H9 (cell line): Measurements from ENCODE around the gene HSD11B1. TPM values are rescaled to one million over a fixed set of nuclear protein-coding genes. Genes with fewer than 3 reads are reported as not detected.

Source experiments
- DNase-seq: peaks from one replicate; pipeline ENCODE4 v3.0.0-alpha.2; 2017
- H2AFZ ChIP-seq: one replicate; pipeline ENCODE4 v1.6.1; 2013; ENCODE audit warnings: mild to moderate bottlenecking, low read length, control low read depth, moderate library complexity
- H2AK5ac ChIP-seq: 2 replicates; pipeline ENCODE4 v1.6.1; 2013; ENCODE audit warnings: low read length, control low read depth, mixed read lengths; ENCODE audit not compliant: insufficient read length
- H2BK120ac ChIP-seq: one replicate; pipeline ENCODE4 v1.6.1; 2013; ENCODE audit warnings: low read depth, mild to moderate bottlenecking, low read length, control low read depth, inconsistent platforms; ENCODE audit not compliant: poor library complexity, severe bottlenecking
- H2BK12ac ChIP-seq: 2 replicates; pipeline ENCODE4 v1.6.1; 2013; ENCODE audit warnings: low read length, control low read depth, mixed read lengths, low read depth; ENCODE audit not compliant: insufficient read length
- H2BK15ac ChIP-seq: 2 replicates; pipeline ENCODE4 v1.6.1; 2013; ENCODE audit warnings: low read depth, low read length, control low read depth
- H2BK20ac ChIP-seq: one replicate; pipeline ENCODE4 v1.6.1; 2013; ENCODE audit warnings: low read depth, mild to moderate bottlenecking, low read length, control low read depth, inconsistent platforms; ENCODE audit not compliant: poor library complexity, severe bottlenecking
- H2BK5ac ChIP-seq: 2 replicates; pipeline ENCODE4 v1.6.1; 2013; ENCODE audit warnings: low read length, control low read depth, mixed read lengths; ENCODE audit not compliant: insufficient read length
- H3K14ac ChIP-seq: 2 replicates; pipeline ENCODE4 v1.6.1; 2013; ENCODE audit warnings: low read length, control low read depth; ENCODE audit not compliant: insufficient read depth
- H3K18ac ChIP-seq: 2 replicates; pipeline ENCODE4 v1.6.1; 2013; ENCODE audit warnings: low read depth, mild to moderate bottlenecking, mixed read lengths, low read length, control low read depth; ENCODE audit not compliant: insufficient read length
- H3K23ac ChIP-seq: 2 replicates; pipeline ENCODE4 v1.6.1; 2013; ENCODE audit warnings: low read length, control low read depth, mixed read lengths, low read depth; ENCODE audit not compliant: insufficient read length
- H3K23me2 ChIP-seq: 2 replicates; pipeline ENCODE4 v1.6.1; 2013; ENCODE audit warnings: low read depth, mild to moderate bottlenecking, mixed read lengths, low read length, control low read depth; ENCODE audit not compliant: insufficient read length, poor library complexity, severe bottlenecking
- H3K27ac ChIP-seq: 2 replicates; pipeline ENCODE4 v1.5.1; 2013; ENCODE audit warnings: low read length, control low read depth, mixed read lengths, low read depth; ENCODE audit not compliant: insufficient read length
- H3K27me3 ChIP-seq: 2 replicates; pipeline ENCODE4 v1.6.1; 2013; ENCODE audit warnings: low read length, control low read depth, inconsistent platforms; ENCODE audit not compliant: insufficient read depth
- H3K4ac ChIP-seq: 2 replicates; pipeline ENCODE4 v1.6.1; 2013; ENCODE audit warnings: low read depth, mild to moderate bottlenecking, control low read depth, inconsistent platforms, low read length, moderate library complexity
- H3K4me1 ChIP-seq: 2 replicates; pipeline ENCODE4 v1.6.1; 2013; ENCODE audit warnings: low read length, control low read depth, inconsistent platforms; ENCODE audit not compliant: insufficient read depth
- H3K4me2 ChIP-seq: 2 replicates; pipeline ENCODE4 v1.6.1; 2013; ENCODE audit warnings: low read length, control low read depth, mixed read lengths; ENCODE audit not compliant: insufficient read length, insufficient read depth
- H3K56ac ChIP-seq: 2 replicates; pipeline ENCODE4 v1.6.1; 2013; ENCODE audit warnings: low read depth, mild to moderate bottlenecking, mixed read lengths, low read length, control low read depth; ENCODE audit not compliant: insufficient read length
- H3K79me1 ChIP-seq: 2 replicates; pipeline ENCODE4 v1.6.1; 2013; ENCODE audit warnings: low read depth, mild to moderate bottlenecking, moderate library complexity, low read length, control low read depth, inconsistent platforms; ENCODE audit not compliant: insufficient read depth, poor library complexity, severe bottlenecking
- H3K79me2 ChIP-seq: 2 replicates; pipeline ENCODE4 v1.6.1; 2013; ENCODE audit warnings: low read length, control low read depth, inconsistent platforms; ENCODE audit not compliant: insufficient read depth
- H3K9ac ChIP-seq: 2 replicates; pipeline ENCODE4 v1.6.1; 2013; ENCODE audit warnings: low read length, control low read depth, mixed read lengths; ENCODE audit not compliant: insufficient read length; ENCODE audit errors: extremely low read depth
- H3K9me3 ChIP-seq: one replicate; pipeline ENCODE4 v1.6.1; 2013; ENCODE audit warnings: low read depth, low read length, inconsistent platforms; ENCODE audit not compliant: control insufficient read depth
- H3T11ph ChIP-seq: one replicate; pipeline ENCODE4 v1.6.1; 2013; ENCODE audit warnings: mild to moderate bottlenecking, low read length, control low read depth, inconsistent platforms
- H4K20me1 ChIP-seq: one replicate; pipeline ENCODE4 v1.6.1; 2013; ENCODE audit not compliant: control insufficient read depth, insufficient read length, insufficient read depth
- H4K5ac ChIP-seq: 2 replicates; pipeline ENCODE4 v1.6.1; 2013; ENCODE audit warnings: low read depth, mild to moderate bottlenecking, mixed read lengths, low read length, control low read depth; ENCODE audit not compliant: insufficient read length
- H4K8ac ChIP-seq: replicated peaks from 2 replicates; pipeline ENCODE4 v1.6.1; 2013; ENCODE audit warnings: low read length, control low read depth, mixed read lengths, low read depth; ENCODE audit not compliant: insufficient read length
- H4K91ac ChIP-seq: 2 replicates; pipeline ENCODE4 v1.6.1; 2013; ENCODE audit warnings: low read depth, mild to moderate bottlenecking, moderate library complexity, mixed read lengths, low read length, control low read depth; ENCODE audit not compliant: insufficient read length
- H3K27ac Mint-ChIP-seq, 3 experiments: 2 replicates in 2 of 3; 3 replicates in 1 of 3; pipeline ENCODE4 v1.8.0; 2020 to 2021; ENCODE audit warnings: mixed read lengths in 3 of 3, mild to moderate bottlenecking in 1 of 3, moderate library complexity in 1 of 3
- H3K27me3 Mint-ChIP-seq: 2 replicates; pipeline ENCODE4 v1.8.0; 2021; ENCODE audit warnings: low read depth, mild to moderate bottlenecking, moderate library complexity, mixed read lengths
- H3K36me3 Mint-ChIP-seq, 3 experiments: 2 replicates in 2 of 3; 3 replicates in 1 of 3; pipeline ENCODE4 v1.8.0; 2020 to 2021; ENCODE audit warnings: low read depth in 3 of 3, mixed read lengths in 3 of 3; ENCODE audit not compliant: insufficient read depth in 1 of 3
- H3K4me1 Mint-ChIP-seq, 2 experiments: 2 replicates each; pipeline ENCODE4 v1.8.0; 2020; ENCODE audit warnings: mixed read lengths in 2 of 2
- H3K4me3 Mint-ChIP-seq, 2 experiments: 2 replicates in 1 of 2; 3 replicates in 1 of 2; pipeline ENCODE4 v1.8.0; 2020 to 2021; ENCODE audit warnings: mild to moderate bottlenecking in 2 of 2, mixed read lengths in 2 of 2, moderate library complexity in 1 of 2
- H3K9me3 Mint-ChIP-seq, 2 experiments: 2 replicates in 1 of 2; 3 replicates in 1 of 2; pipeline ENCODE4 v1.8.0; 2020; ENCODE audit warnings: mild to moderate bottlenecking in 2 of 2, mixed read lengths in 2 of 2, moderate library complexity in 1 of 2
- WGBS: extraction: QIAGEN DNeasy Blood & Tissue Kit; methylation state at CpG from one replicate; pipeline ENCODE4 v1.1.7; 2013; ENCODE audit warnings: missing lambda C conversion rate, low lambda C conversion rate, mixed read lengths; ENCODE audit not compliant: insufficient read length; ENCODE audit errors: extremely low coverage; 5-methylcytosine and 5-hydroxymethylcytosine counted together
- total RNA-seq: library from RNA; stranded (reverse); gene quantifications from 2 replicates; pipeline ENCODE4 v1.2.1, GENCODE V29; 2021
- TF ChIP-seq, protein P1 (sequence below): fragments of 200-600 bp; sonication (generic); conservative IDR thresholded peaks from 3 replicates; pipeline ENCODE4 v1.8.0; 2021; ENCODE audit warnings: antibody characterized with exemption, mild to moderate bottlenecking

Gene HSD11B1
- total RNA-seq, 1 experiment from 2014 or later = not detected

GRCh38 chr1:209748620-209749019, 44.0 kb downstream of the HSD11B1 start:
- Mint-ChIP-seq H3K27me3 (peaks cover 52% of the 10 kb centered on the region), H3K4me1 (peaks cover 14% of the 10 kb centered on the region in 2 experiments), H3K9me3 (no peaks in the 10 kb centered on the region), H3K36me3 (no peaks in the 10 kb centered on the region), H3K27ac (no peak overlapping the region), H3K4me3 (no peak overlapping the region)
- Histone ChIP-seq H2BK15ac (no peak overlapping the region), H3K23me2 (no peaks in the 10 kb centered on the region), H2BK120ac (no peak overlapping the region), H3K27ac (no peak overlapping the region), H3K56ac (no peak overlapping the region), H2BK20ac (no peak overlapping the region), H3K14ac (no peak overlapping the region), H2BK12ac (no peak overlapping the region), H3K4ac (no peak overlapping the region), H4K8ac (no peak overlapping the region), H3K27me3 (peaks cover 2% of the 10 kb centered on the region; the same call in 1 of the 2 replicates), H2AK5ac (no peak overlapping the region), H4K5ac (no peak overlapping the region), H2BK5ac (no peak overlapping the region), H2AFZ (no peak overlapping the region), H3K4me2 (no peak overlapping the region), H3T11ph (no peak overlapping the region), H4K91ac (no peak overlapping the region), H3K4me1 (no peaks in the 10 kb centered on the region), H4K20me1 (no peaks in the 10 kb centered on the region), H3K9me3 (no peaks in the 10 kb centered on the region), H3K9ac (no peak overlapping the region), H3K79me2 (no peaks in the 10 kb centered on the region), H3K23ac (no peak overlapping the region), H3K79me1 (no peaks in the 10 kb centered on the region), H3K18ac (no peak overlapping the region)
- DNase-seq = peak; percentile 45
- whole genome bisulfite sequencing = no CpG with 5 or more reads among the region's 4 CpGs
- TF ChIP-seq, protein P1, sequence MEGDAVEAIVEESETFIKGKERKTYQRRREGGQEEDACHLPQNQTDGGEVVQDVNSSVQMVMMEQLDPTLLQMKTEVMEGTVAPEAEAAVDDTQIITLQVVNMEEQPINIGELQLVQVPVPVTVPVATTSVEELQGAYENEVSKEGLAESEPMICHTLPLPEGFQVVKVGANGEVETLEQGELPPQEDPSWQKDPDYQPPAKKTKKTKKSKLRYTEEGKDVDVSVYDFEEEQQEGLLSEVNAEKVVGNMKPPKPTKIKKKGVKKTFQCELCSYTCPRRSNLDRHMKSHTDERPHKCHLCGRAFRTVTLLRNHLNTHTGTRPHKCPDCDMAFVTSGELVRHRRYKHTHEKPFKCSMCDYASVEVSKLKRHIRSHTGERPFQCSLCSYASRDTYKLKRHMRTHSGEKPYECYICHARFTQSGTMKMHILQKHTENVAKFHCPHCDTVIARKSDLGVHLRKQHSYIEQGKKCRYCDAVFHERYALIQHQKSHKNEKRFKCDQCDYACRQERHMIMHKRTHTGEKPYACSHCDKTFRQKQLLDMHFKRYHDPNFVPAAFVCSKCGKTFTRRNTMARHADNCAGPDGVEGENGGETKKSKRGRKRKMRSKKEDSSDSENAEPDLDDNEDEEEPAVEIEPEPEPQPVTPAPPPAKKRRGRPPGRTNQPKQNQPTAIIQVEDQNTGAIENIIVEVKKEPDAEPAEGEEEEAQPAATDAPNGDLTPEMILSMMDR = no peak
